HepG2 (cell line): ENCODE data around the gene GLDN. TPM values are rescaled to one million over a fixed set of nuclear protein-coding genes. Genes with fewer than 3 reads are reported as not detected.

Source experiments
- ATAC-seq: fragments of 200-7000 bp; cut with Tn5 transposase; 3 replicates; pipeline ENCODE4 v1.9.1; 2020; ENCODE audit warnings: mild to moderate bottlenecking, moderate library complexity
- BruUV-seq: library from RNA; stranded (reverse); fragments of 400-500 nt; replicated peaks from 2 replicates; lab custom pipeline; 2021; lab: Mats Ljungman, UMichigan
- CTCF ChIA-PET: fragments of 300-600 bp; formaldehyde crosslinking; extraction: SDS; loops from one replicate; lab custom pipeline; 2021; ENCODE audit warnings: low total read pairs, inconsistent platforms, low intra/inter-chr PET ratio; lab: Yijun Ruan, JAX
- POLR2A ChIA-PET: fragments of 350-600 bp; sonication (Branson Sonifier 250); formaldehyde crosslinking; loops from one replicate; lab custom pipeline; 2020; ENCODE audit warnings: antibody characterized with exemption, inconsistent platforms; lab: Yijun Ruan, JAX
- DNase-seq: peaks from one replicate; pipeline ENCODE4 v3.0.0-alpha.2; 2015; ENCODE audit warnings: low spot score
- FAIRE-seq: peaks from 3 replicates; lab custom pipeline; 2011; peaks lifted over from hg19 to GRCh38; lab: Jason Lieb, UNC
- H2AFZ ChIP-seq: one replicate; pipeline ENCODE4 v1.6.1; 2011; ENCODE audit warnings: low read length, inconsistent platforms
- H3K27ac ChIP-seq: fragments of 300-600 bp; 3 replicates; pipeline ENCODE4 v1.8.0; 2011; ENCODE audit warnings: mixed run types, mild to moderate bottlenecking, mixed read lengths, low read length, inconsistent platforms; ENCODE audit not compliant: insufficient read depth; ENCODE audit errors: extremely low read length
- H3K27me3 ChIP-seq, 2 experiments: fragments of 200-600 bp in 1 of 2; 2 replicates in 1 of 2; 3 replicates in 1 of 2; pipeline versions ENCODE4 v1.6.0 to v1.8.0; 2011; ENCODE audit warnings: low read length in 2 of 2, mild to moderate bottlenecking in 2 of 2, moderate library complexity in 2 of 2, inconsistent platforms in 1 of 2; ENCODE audit not compliant: insufficient read depth in 2 of 2, control insufficient read depth in 1 of 2
- H3K36me3 ChIP-seq, 2 experiments: fragments of 200-600 bp in 1 of 2; replicated peaks in 1 of 2; 2 replicates in 1 of 2; 3 replicates in 1 of 2; pipeline versions ENCODE4 v1.5.1 to v1.8.0; 2011; ENCODE audit warnings: low read length in 2 of 2, inconsistent platforms in 1 of 2; ENCODE audit not compliant: insufficient read depth in 2 of 2, control insufficient read depth in 1 of 2
- H3K4me1 ChIP-seq: 2 replicates; pipeline ENCODE4 v1.5.1; 2012; ENCODE audit warnings: low read length, inconsistent platforms; ENCODE audit not compliant: insufficient read depth
- H3K4me2 ChIP-seq: 2 replicates; pipeline ENCODE4 v1.6.0; 2011; ENCODE audit warnings: low read depth, low read length, inconsistent platforms
- H3K4me3 ChIP-seq, 3 experiments: fragments of 200-600 bp in 1 of 3; sonication (generic), shearing (Covaris generic) in 1 of 3; replicated peaks in 1 of 3; 2 replicates each; pipeline ENCODE4 v1.5.1; 2011 to 2016; ENCODE audit warnings: low read length in 3 of 3, inconsistent platforms in 2 of 3, low read depth in 2 of 3, mild to moderate bottlenecking in 2 of 3, control low read depth in 1 of 3, mixed read lengths in 1 of 3; ENCODE audit not compliant: insufficient read depth in 1 of 3
- H3K79me2 ChIP-seq: one replicate; pipeline ENCODE4 v1.6.1; 2011; ENCODE audit warnings: low read length, inconsistent platforms; ENCODE audit not compliant: insufficient read depth
- H3K9ac ChIP-seq: 2 replicates; pipeline ENCODE4 v1.6.0; 2011; ENCODE audit warnings: mild to moderate bottlenecking, low read depth, low read length, inconsistent platforms; ENCODE audit not compliant: insufficient read depth
- H3K9me3 ChIP-seq: 2 replicates; pipeline ENCODE4 v1.5.1; 2012; ENCODE audit warnings: mild to moderate bottlenecking, low read length
- H4K20me1 ChIP-seq: 2 replicates; pipeline ENCODE4 v1.6.0; 2011; ENCODE audit warnings: inconsistent platforms, mild to moderate bottlenecking, low read length, moderate library complexity; ENCODE audit not compliant: insufficient read depth
- CBFB ChIP-seq: sonication (generic); formaldehyde crosslinking; IDR thresholded peaks from 2 replicates; pipeline ENCODE4 v1.4.0; 2020; ENCODE audit warnings: missing genetic modification reagents
- CHD2 ChIP-seq: IDR thresholded peaks from 2 replicates; pipeline ENCODE4 v1.6.1; 2011; ENCODE audit warnings: low read depth, low read length, improper control_type of control experiment
- NAIF1 ChIP-seq: sonication (generic); formaldehyde crosslinking; IDR thresholded peaks from 2 replicates; pipeline ENCODE4 v1.5.0; 2020; ENCODE audit warnings: mild to moderate bottlenecking, missing genetic modification reagents, borderline replicate concordance
- POLR2AphosphoS2 ChIP-seq: IDR thresholded peaks from 2 replicates; pipeline ENCODE4 v1.6.1; 2011; ENCODE audit warnings: low read depth, low read length, improper control_type of control experiment
- SP140L ChIP-seq: sonication (generic); formaldehyde crosslinking; IDR thresholded peaks from 2 replicates; pipeline ENCODE4 v1.4.0; 2020; ENCODE audit warnings: missing genetic modification reagents, borderline replicate concordance
- THYN1 ChIP-seq: sonication (generic); formaldehyde crosslinking; IDR thresholded peaks from 2 replicates; pipeline ENCODE4 v1.8.1; 2023; ENCODE audit warnings: low read depth, mild to moderate bottlenecking, moderate library complexity, missing genetic modification reagents, borderline replicate concordance
- ZKSCAN5 ChIP-seq: sonication (generic); formaldehyde crosslinking; IDR thresholded peaks from 2 replicates; pipeline ENCODE4 v1.5.1; 2020; ENCODE audit warnings: mild to moderate bottlenecking, missing genetic modification reagents
- ZNF318 ChIP-seq: sonication (generic); formaldehyde crosslinking; IDR thresholded peaks from 2 replicates; pipeline ENCODE4 v1.4.0; 2020; ENCODE audit warnings: mild to moderate bottlenecking, missing genetic modification reagents
- ZNF629 ChIP-seq: sonication (generic); formaldehyde crosslinking; conservative IDR thresholded peaks from 2 replicates; pipeline ENCODE4 v1.5.0; 2020; ENCODE audit warnings: missing genetic modification reagents
- ZNF704 ChIP-seq: sonication (generic); formaldehyde crosslinking; IDR thresholded peaks from 2 replicates; pipeline ENCODE4 v1.8.1; 2023; ENCODE audit warnings: mild to moderate bottlenecking, inconsistent platforms, moderate library complexity, missing genetic modification reagents, borderline replicate concordance
- ZNF709 ChIP-seq: sonication (generic); formaldehyde crosslinking; IDR thresholded peaks from 2 replicates; pipeline ENCODE4 v1.5.0; 2020; ENCODE audit warnings: mild to moderate bottlenecking, missing genetic modification reagents
- ZNF75D ChIP-seq: sonication (generic); formaldehyde crosslinking; IDR thresholded peaks from 2 replicates; pipeline ENCODE4 v1.8.1; 2023; ENCODE audit warnings: missing genetic modification reagents, mild to moderate bottlenecking, borderline replicate concordance
- ZSCAN12 ChIP-seq: sonication (generic); formaldehyde crosslinking; IDR thresholded peaks from 2 replicates; pipeline ENCODE4 v1.9.0; 2021; ENCODE audit warnings: mild to moderate bottlenecking, missing genetic modification reagents
- WGBS: methylation state at CpG from one replicate; pipeline ENCODE4 v1.1.6; 2017; ENCODE audit warnings: low lambda C conversion rate; 5-methylcytosine and 5-hydroxymethylcytosine counted together
- in situ Hi-C: cut with HindIII; loops from 2 replicates; pipeline ENCODE4 v1.10.0; 2017; ENCODE audit warnings: low pct_unique_long_range_greater_than_20kb; ENCODE audit not compliant: extremely low pct_ligation_motif_present
- intact Hi-C: fragments of 100-400 bp; cut with micrococcal nuclease; formaldehyde crosslinking; loops from one replicate; pipeline ENCODE4 v1.10.0; 2022; ENCODE audit not compliant: unreplicated experiment
- polyA plus RNA-seq, 8 experiments: library from polyadenylated mRNA; depleted of rRNA in 3 of 8; stranded (reverse) in 7 of 8; unstranded in 1 of 8; fragments of >200 nt; fragmentation: Illumina TruSeq in 4 of 8; extraction: Trizol in 4 of 8; gene quantifications; 2 replicates each; pipeline versions ENCODE4 v1.2.1 to v1.2.3, GENCODE V29; 2011 to 2016; ENCODE audit warnings: low read depth in 4 of 8, missing spikeins in 1 of 8, mixed read lengths in 1 of 8; ENCODE audit not compliant: insufficient read depth in 1 of 8
- total RNA-seq, 5 experiments: library from RNA; depleted of rRNA; stranded (reverse); fragments of >200 nt; fragmentation: Illumina TruSeq; extraction: Trizol; gene quantifications; 2 replicates each; pipeline ENCODE4 v1.2.3, GENCODE V29; 2016; ENCODE audit warnings: low read depth in 1 of 5
- TF ChIP-seq, protein P1 (sequence below): conservative IDR thresholded peaks from 2 replicates; pipeline ENCODE4 v1.6.1; 2018; ENCODE audit warnings: missing genetic modification reagents

Gene GLDN
- total and polyA plus RNA-seq, 2 of the 13 experiments (the other 11 are each of a cell fraction or from before 2014, with no cell fraction given): 0.86 to 1.0 TPM

DNA sequence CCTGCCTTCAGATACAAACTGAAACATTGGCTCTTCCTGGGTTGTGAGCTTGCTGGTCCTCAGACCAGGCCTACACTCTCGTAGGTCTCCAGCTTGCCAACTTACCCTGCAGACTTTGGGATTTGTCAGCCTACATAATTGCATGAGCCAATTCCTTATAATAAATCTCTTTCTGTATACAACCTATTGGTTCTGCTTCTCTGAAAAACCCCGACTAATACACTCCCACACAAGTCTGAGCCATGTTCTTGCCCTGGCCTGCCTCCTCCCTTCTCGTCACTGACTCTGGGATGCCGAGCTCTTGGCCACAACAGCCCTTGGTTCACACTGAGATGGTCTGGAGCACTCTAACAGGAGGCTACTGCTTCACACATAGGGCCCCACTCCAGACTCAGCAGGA is 12.5 kb upstream of the GLDN start:
- no peak overlapping the region for H3K9ac ChIP-seq
- 37% methylated on average over 4 of the region's 4 CpGs for WGBS
- intact Hi-C loops (no loop called here), in situ Hi-C loops (no loop called here)
- H3K27me3 ChIP-seq: no peaks in the 10 kb centered on the region; a peak in 1 of 5 replicates
- FAIRE-seq (no peak), DNase-seq (no peak), ATAC-seq (no peak)
- no TSS peak for BruUV-seq
- no peak overlapping the region for H2AFZ ChIP-seq
- H3K9me3 ChIP-seq: no peaks in the 10 kb centered on the region
- peaks cover 17% of the 10 kb centered on the region for H3K4me1 ChIP-seq
- no peak overlapping the region for H3K27ac ChIP-seq
- no peak overlapping the region for H3K4me3 ChIP-seq
- no peak overlapping the region for H3K4me2 ChIP-seq
- POLR2A ChIA-PET: no interaction called here
- CTCF ChIA-PET: no interaction called here
- H3K79me2 ChIP-seq: no peaks in the 10 kb centered on the region
- no peaks in the 10 kb centered on the region for H4K20me1 ChIP-seq
- H3K36me3 ChIP-seq: no peaks in the 10 kb centered on the region
- TF ChIP-seq, protein P1, sequence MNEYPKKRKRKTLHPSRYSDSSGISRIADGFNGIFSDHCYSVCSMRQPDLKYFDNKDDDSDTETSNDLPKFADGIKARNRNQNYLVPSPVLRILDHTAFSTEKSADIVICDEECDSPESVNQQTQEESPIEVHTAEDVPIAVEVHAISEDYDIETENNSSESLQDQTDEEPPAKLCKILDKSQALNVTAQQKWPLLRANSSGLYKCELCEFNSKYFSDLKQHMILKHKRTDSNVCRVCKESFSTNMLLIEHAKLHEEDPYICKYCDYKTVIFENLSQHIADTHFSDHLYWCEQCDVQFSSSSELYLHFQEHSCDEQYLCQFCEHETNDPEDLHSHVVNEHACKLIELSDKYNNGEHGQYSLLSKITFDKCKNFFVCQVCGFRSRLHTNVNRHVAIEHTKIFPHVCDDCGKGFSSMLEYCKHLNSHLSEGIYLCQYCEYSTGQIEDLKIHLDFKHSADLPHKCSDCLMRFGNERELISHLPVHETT (CRISPR knock-in tag): no peak
- no peak for TF ChIP-seq ZNF318 (CRISPR knock-in tag)
- TF ChIP-seq ZNF75D (CRISPR knock-in tag): no peak
- no peak for TF ChIP-seq ZNF629
- no peak for TF ChIP-seq POLR2AphosphoS2
- no peak for TF ChIP-seq ZNF709 (CRISPR knock-in tag)
- TF ChIP-seq ZNF704 (CRISPR knock-in tag): no peak
- no peak for TF ChIP-seq ZSCAN12 (CRISPR knock-in tag)
- TF ChIP-seq ZKSCAN5 (CRISPR knock-in tag): no peak
- TF ChIP-seq CBFB: no peak
- no peak for TF ChIP-seq NAIF1 (CRISPR knock-in tag)
- TF ChIP-seq CHD2: no peak
- no peak for TF ChIP-seq THYN1 (CRISPR knock-in tag)
- TF ChIP-seq SP140L (CRISPR knock-in tag): no peak
